ENCODE data around the gene ARHGEF39. TPM values are rescaled to one million over a fixed set of nuclear protein-coding genes. Genes with fewer than 3 reads are reported as not detected.
"Not testable (repeated sequence)": the region's sequence is repeated elsewhere in the genome, so short reads cannot be mapped to it uniquely, and the experiment has no call there.

The ARHGEF39 gene
- total RNA-seq, 2 experiments from 2014 or later, result 17.2 to 17.3 TPM

DNA sequence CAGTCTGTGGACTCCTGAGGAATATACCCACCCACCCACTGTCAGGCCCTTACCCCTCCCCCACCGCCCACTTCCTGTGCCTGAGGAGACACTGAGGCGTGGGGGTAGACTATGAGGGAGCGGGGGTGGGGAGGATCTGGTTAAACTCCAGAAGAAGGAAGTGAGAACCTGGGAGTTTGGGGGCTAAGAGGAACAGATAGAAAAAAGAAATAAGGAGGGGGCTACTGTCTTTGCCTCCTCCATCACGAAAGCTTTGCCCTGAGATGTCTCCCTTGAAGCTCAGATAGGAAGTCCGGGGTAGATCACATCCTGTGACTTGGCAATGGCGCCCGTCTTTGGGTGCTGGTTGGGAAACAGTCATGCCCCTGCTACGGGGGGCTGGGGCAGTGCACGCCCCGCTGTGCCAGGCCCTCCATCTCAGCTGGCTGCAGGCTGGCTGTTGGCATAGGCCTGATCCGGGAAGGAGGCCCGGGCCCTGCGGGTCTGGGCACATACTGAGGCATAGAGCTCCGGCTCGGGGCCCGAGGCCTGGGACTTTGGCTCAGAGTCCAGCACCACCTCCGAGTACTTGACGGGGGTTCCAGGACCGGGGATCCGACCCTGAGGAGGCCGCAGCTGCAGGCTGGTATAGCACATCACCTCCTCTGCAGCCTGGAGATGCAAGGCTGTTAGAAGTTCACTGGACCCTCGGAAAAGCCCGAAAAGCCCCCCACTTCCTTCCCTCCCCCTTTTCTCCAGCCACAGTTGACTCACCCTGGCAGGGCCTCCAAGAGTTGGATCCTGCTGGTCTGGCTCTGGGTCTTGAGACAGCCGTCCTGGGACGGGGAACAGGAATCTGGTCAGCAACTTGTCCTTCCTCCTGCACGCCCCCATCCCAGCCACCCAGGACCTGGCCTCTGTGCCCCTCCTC, 15.3 kb downstream of the ARHGEF39 start:
- H3K27me3 Mint-ChIP-seq (ENCODE audit: low read depth), result no peaks in the 10 kb centered on the region
- H3K9me3 Mint-ChIP-seq (ENCODE audit: insufficient read depth), result no peaks in the 10 kb centered on the region
- POLR2A ChIA-PET, result interaction anchor here (0.6 to 8.4 kb wide), 15 partner anchors 8 to 854 kb away, joined by 3 to 122 read pairs (median 6); partner anchors contain the start of genes ARHGEF39, CCDC107, CD72 and CREB3
- H3K4me3 Mint-ChIP-seq, result peak overlapping the region; percentile 97
- H3K27ac Mint-ChIP-seq, result peak overlapping the region; percentile 96
- CTCF ChIA-PET, result interaction anchor here (0.9 to 12.4 kb wide), 9 partner anchors 10 to 107 kb away, joined by 3 to 272 read pairs (median 15); partner anchors contain the start of genes ARHGEF39, CCDC107, CD72 and GBA2
- ATAC-seq (peak; percentile 8), DNase-seq (peak; percentile 72)
- H3K36me3 Mint-ChIP-seq (ENCODE audit: low read depth), result peaks cover 37% of the 10 kb centered on the region
- H3K4me1 Mint-ChIP-seq (ENCODE audit: low read depth), result peaks cover 55% of the 10 kb centered on the region

DNA sequence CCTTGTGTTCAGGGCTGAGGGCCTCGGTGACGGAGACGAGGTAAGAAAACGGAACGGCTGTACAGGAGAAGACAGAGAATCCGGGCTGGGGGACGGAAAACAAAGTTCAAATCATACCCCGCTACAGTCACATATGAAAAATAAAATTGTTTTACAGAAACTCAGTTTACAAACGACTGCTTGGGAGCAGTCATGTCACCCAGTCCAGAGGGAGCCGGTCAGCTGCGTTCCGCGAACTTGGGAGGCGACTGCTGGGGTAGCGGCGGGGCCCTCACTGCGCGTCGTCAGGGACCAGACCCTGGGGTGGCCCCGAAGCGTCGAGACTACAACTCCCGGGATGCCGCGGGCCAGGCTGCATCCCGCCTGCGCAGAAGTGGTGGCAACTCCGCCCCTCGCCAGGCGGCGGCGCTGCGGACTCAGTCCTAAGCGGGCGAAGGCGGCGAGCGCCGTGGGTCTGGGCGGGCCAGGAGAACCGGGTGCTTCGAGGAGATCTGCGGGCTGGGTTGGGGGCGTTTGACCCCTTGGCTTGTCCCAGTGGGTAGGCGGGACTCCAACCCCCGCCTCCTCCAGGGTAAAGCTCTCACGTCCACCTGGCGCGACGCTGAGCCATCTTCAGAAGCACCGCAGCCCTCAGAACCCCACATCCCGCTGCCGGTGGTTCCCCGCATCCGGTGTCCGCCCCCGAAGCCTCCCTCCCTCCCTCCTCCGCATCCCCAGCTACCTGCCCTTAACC, 18.3 kb downstream of the ARHGEF39 start:
- H3K27me3 Mint-ChIP-seq (ENCODE audit: low read depth), result no peaks in the 10 kb centered on the region
- peaks cover 67% of the 10 kb centered on the region for H3K4me1 Mint-ChIP-seq (ENCODE audit: low read depth)
- peak; percentile 97 for DNase-seq
- ATAC-seq, result peak; percentile 83
- H3K27ac Mint-ChIP-seq, result peak overlapping the region; percentile 96
- H3K9me3 Mint-ChIP-seq (ENCODE audit: insufficient read depth), result no peaks in the 10 kb centered on the region
- ChIA-PET POLR2A (interaction anchor here (0.6 to 8.4 kb wide), 15 partner anchors 8 to 630 kb away, joined by 3 to 122 read pairs (median 7); partner anchors contain the start of genes ARHGEF39, CCDC107, CD72 and CREB3), CTCF (interaction anchor here (0.7 to 12.4 kb wide), 29 partner anchors 8 to 294 kb away, joined by 3 to 272 read pairs (median 4); partner anchors contain the start of genes ARHGEF39, CCDC107, CD72 and CREB3)
- H3K4me3 Mint-ChIP-seq, result peak overlapping the region; percentile 97
- H3K36me3 Mint-ChIP-seq (ENCODE audit: low read depth), result peaks cover 56% of the 10 kb centered on the region

DNA sequence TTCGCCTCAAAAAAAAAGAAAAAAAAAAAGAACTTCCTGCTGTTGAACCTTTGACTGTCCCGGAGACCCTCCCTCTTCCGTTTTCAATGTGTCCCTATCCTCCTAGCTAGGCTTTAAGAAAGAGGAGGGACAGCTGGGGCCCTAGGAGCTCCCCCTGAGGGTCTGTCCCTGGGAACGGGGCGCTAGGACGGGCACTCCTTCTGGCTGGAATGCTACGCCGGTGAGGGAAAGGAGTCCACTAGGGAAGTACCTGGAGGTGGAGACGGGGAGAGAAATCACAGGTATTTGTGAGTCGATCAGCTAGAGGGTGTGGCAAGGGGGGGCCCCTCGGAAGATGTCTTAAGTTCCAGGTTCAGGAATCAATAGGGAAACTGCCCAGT, 18.9 kb downstream of the ARHGEF39 start:
- H3K27ac Mint-ChIP-seq, result peak overlapping the region; percentile 96
- POLR2A ChIA-PET, result interaction anchor here (1.0 to 8.4 kb wide), 9 partner anchors 12 to 85 kb away, joined by 4 to 122 read pairs (median 22); partner anchors contain the start of genes ARHGEF39, CCDC107, CD72 and CREB3
- DNase-seq (no peak), ATAC-seq (no peak)
- H3K36me3 Mint-ChIP-seq (ENCODE audit: low read depth), result peaks cover 62% of the 10 kb centered on the region
- CTCF ChIA-PET, result interaction anchor here (0.7 to 12.4 kb wide), 16 partner anchors 7 to 295 kb away, joined by 3 to 272 read pairs (median 13); partner anchors contain the start of genes ARHGEF39, CCDC107, CD72 and CREB3
- no peaks in the 10 kb centered on the region for H3K9me3 Mint-ChIP-seq (ENCODE audit: insufficient read depth)
- peaks cover 67% of the 10 kb centered on the region for H3K4me1 Mint-ChIP-seq (ENCODE audit: low read depth)
- H3K4me3 Mint-ChIP-seq, result peak overlapping the region; percentile 97
- no peaks in the 10 kb centered on the region for H3K27me3 Mint-ChIP-seq (ENCODE audit: low read depth)

DNA sequence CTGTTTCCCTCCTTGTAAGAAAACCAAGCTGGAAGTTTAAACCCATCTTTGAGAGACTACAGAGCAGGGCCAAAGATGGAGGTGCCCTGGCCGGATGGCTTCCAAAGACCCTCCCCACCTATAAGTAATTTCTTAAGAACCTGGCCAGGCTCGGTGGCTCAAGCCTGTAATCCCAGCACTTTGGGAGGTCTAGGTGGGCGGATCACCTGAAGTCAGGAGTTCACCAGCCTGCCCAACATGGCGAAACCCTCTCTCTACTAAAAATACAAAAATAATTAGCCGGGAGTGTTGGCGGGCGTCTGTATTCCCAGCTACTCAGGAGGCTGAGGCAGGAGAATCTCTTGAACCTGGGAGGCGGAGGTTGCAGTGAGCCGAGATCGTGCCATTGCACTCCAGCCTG, 19.3 kb downstream of the ARHGEF39 start:
- not testable (repeated sequence) for H3K9me3 Mint-ChIP-seq (ENCODE audit: insufficient read depth); DNase-seq; H3K27me3 Mint-ChIP-seq (ENCODE audit: low read depth); ATAC-seq
- CTCF ChIA-PET, result interaction anchor here (0.9 to 12.4 kb wide), 12 partner anchors 14 to 90 kb away, joined by 3 to 272 read pairs (median 30); partner anchors contain the start of genes ARHGEF39, CCDC107, CD72 and CREB3
- Mint-ChIP-seq H3K36me3 (ENCODE audit: low read depth) (peaks cover 66% of the 10 kb centered on the region), H3K4me3 (peak overlapping the region; percentile 97), H3K4me1 (ENCODE audit: low read depth) (peaks cover 67% of the 10 kb centered on the region), H3K27ac (peak overlapping the region; percentile 96)
- POLR2A ChIA-PET, result interaction anchor here (1.0 to 8.4 kb wide), 8 partner anchors 12 to 86 kb away, joined by 4 to 122 read pairs (median 14); partner anchors contain the start of genes CCDC107, CD72, CREB3 and RMRP

DNA sequence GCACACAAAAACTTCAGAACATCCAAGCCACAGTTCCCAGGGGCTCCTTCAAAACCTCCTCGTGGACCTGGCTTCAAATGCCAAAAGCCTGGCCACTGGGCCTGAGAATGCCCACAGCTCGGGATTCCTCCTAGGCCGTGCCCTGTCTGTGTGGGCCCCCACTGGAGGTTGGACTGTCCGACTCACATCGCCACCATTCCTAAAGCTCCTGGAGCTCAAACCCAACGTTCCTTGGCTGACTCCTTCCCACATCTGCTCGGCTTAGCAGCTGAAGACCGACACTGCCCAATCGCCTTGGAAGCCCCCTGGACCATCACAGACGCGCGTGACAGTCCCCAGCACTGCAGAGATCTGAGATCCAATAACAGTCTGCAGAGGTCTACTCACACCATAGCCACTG, 21.9 kb downstream of the ARHGEF39 start:
- no peak overlapping the region for H3K27ac Mint-ChIP-seq
- peaks cover 75% of the 10 kb centered on the region for H3K4me1 Mint-ChIP-seq (ENCODE audit: low read depth)
- H3K36me3 Mint-ChIP-seq (ENCODE audit: low read depth), result peaks cover 56% of the 10 kb centered on the region

DNA sequence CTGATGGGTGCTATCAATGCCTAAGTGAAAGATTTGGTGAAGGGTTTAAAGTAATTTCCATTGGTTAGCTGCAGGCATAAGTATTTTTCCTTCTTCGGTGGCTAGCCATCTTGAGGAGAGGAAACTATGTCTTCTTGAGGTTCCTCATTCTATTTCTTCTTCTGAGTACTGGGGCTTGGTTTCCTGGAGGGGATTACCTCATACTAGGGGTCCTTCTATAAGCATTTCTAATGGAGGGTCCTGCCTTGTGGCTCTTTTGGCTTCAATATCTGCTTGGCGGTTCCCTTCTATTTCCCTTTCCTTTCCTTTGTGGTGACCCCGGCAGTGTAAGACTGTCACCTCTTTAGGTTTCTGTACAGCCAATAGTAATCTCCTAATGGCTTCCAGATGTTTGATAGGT, 23.5 kb downstream of the ARHGEF39 start:
- H3K36me3 Mint-ChIP-seq (ENCODE audit: low read depth), result peaks cover 52% of the 10 kb centered on the region
- peaks cover 78% of the 10 kb centered on the region for H3K4me1 Mint-ChIP-seq (ENCODE audit: low read depth)
- POLR2A ChIA-PET; H3K4me3 Mint-ChIP-seq; DNase-seq; H3K9me3 Mint-ChIP-seq (ENCODE audit: insufficient read depth); ATAC-seq; H3K27me3 Mint-ChIP-seq (ENCODE audit: low read depth): not testable (repeated sequence)
- CTCF ChIA-PET, result interaction anchor here (2.6 to 4.1 kb wide), 3 partner anchors 16 to 38 kb away, joined by 9 to 37 read pairs (median 22); partner anchors contain the start of genes CCDC107 and RMRP
- H3K27ac Mint-ChIP-seq, result peak overlapping the region; percentile 63

More for the DNA sequence above, 21.9 kb downstream of the ARHGEF39 start:
- ChIA-PET CTCF (interaction anchor here (1.2 to 12.4 kb wide), 3 partner anchors 14 to 28 kb away, joined by 3 to 272 read pairs (median 3); partner anchors contain the start of genes CCDC107, CD72 and RMRP), POLR2A (no interaction called here)
- no peak overlapping the region for H3K4me3 Mint-ChIP-seq
- ATAC-seq (no peak), DNase-seq (no peak)
- no peaks in the 10 kb centered on the region for H3K27me3 Mint-ChIP-seq (ENCODE audit: low read depth)
- H3K9me3 Mint-ChIP-seq (ENCODE audit: insufficient read depth), result no peaks in the 10 kb centered on the region

DNA sequence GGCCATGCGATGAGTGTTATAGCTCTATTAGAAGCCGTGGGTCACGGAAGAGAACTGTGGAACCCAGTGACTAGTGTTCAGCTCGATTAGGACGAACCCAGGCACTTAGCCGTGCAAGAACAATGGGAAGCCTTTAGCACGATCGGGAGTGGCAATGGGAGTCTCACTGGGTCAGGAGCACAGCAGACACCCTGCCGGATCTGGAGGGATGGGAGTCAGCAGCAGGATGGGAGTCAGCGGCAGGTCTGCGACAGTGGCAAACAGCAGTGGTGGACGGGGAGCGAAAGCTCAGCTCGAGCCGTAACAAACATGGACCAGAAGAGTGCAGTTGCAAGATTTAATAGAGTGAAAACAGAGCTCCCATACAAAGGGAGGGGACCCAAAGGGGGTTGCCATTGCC, 24.6 kb downstream of the ARHGEF39 start:
- POLR2A ChIA-PET, result interaction anchor here (0.7 to 2.3 kb wide), 5 partner anchors 9 to 92 kb away, joined by 3 to 9 read pairs (median 7); partner anchors contain the start of genes CCDC107, CREB3, RMRP and SIT1
- not testable (repeated sequence) for H3K4me3 Mint-ChIP-seq; H3K9me3 Mint-ChIP-seq (ENCODE audit: insufficient read depth); ATAC-seq; DNase-seq; H3K27me3 Mint-ChIP-seq (ENCODE audit: low read depth)
- H3K27ac Mint-ChIP-seq, result peak overlapping the region; percentile 76
- CTCF ChIA-PET, result interaction anchor here (1.4 to 4.1 kb wide), 7 partner anchors 7 to 37 kb away, joined by 8 to 37 read pairs (median 15); partner anchors contain the start of genes CCDC107 and RMRP
- peaks cover 47% of the 10 kb centered on the region for H3K36me3 Mint-ChIP-seq (ENCODE audit: low read depth)
- H3K4me1 Mint-ChIP-seq (ENCODE audit: low read depth), result peaks cover 83% of the 10 kb centered on the region

DNA sequence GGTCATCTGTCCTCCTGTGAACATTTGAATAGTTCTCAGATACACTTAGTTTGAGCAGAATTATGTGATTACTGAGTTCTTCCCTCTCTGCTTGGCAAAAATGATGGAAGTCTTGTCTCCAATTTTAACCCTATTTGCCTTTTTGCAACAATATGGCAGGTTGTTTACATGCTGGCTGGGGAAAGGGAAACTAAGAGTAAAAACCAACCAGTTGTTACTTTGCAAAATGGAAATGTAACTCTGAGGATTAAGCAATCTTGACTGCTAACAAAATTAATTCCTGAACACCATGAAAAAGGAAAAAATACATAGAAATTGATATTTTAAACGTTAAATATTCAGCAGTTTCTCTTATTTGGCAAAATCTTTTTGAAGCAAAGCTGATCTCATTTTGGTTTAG, 25.4 kb downstream of the ARHGEF39 start:
- ChIA-PET POLR2A (interaction anchor here (0.7 to 2.3 kb wide), 10 partner anchors 8 to 93 kb away, joined by 3 to 11 read pairs (median 6); partner anchors contain the start of genes ARHGEF39, CCDC107, CREB3 and RMRP), CTCF (interaction anchor here (0.6 to 4.1 kb wide), 10 partner anchors 8 to 57 kb away, joined by 3 to 37 read pairs (median 10); partner anchors contain the start of genes ARHGEF39, CCDC107 and RMRP)
- peak overlapping the region; percentile 43 for H3K4me3 Mint-ChIP-seq
- H3K27ac Mint-ChIP-seq, result peak overlapping the region; percentile 91
- H3K27me3 Mint-ChIP-seq (ENCODE audit: low read depth), result no peaks in the 10 kb centered on the region
- no peaks in the 10 kb centered on the region for H3K9me3 Mint-ChIP-seq (ENCODE audit: insufficient read depth)
- H3K4me1 Mint-ChIP-seq (ENCODE audit: low read depth), result peaks cover 77% of the 10 kb centered on the region
- H3K36me3 Mint-ChIP-seq (ENCODE audit: low read depth), result peaks cover 46% of the 10 kb centered on the region
- ATAC-seq, result no peak
- DNase-seq, result no peak

DNA sequence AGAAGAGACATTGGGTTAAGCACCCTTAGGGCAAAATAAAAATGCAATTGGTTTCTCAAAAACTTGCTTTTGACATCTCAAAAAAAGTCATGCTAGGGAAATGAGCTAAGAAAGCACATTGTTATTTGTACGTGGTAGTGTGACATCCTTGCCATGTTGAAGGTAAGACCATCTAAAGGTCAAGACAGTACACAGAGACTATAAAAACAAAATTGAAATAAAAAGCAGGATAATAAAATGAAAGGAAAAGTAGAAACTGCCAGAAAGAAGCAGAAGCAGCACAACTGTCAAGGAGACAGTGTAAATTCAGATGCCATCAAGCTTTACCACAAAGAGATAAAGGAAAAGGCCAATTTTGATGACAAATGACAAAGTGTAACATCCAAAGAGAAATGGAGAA, 25.8 kb downstream of the ARHGEF39 start:
- ChIA-PET POLR2A (interaction anchor here (0.7 to 2.3 kb wide), 9 partner anchors 8 to 93 kb away, joined by 3 to 11 read pairs (median 7); partner anchors contain the start of genes ARHGEF39, CCDC107, CREB3 and RMRP), CTCF (interaction anchor here (0.6 to 4.1 kb wide), 10 partner anchors 9 to 57 kb away, joined by 3 to 37 read pairs (median 10); partner anchors contain the start of genes ARHGEF39, CCDC107 and RMRP)
- Mint-ChIP-seq H3K27ac (peak overlapping the region; percentile 91), H3K4me1 (ENCODE audit: low read depth) (peaks cover 73% of the 10 kb centered on the region), H3K4me3 (peak overlapping the region; percentile 43), H3K36me3 (ENCODE audit: low read depth) (peaks cover 42% of the 10 kb centered on the region)
- H3K27me3 Mint-ChIP-seq (ENCODE audit: low read depth); DNase-seq; H3K9me3 Mint-ChIP-seq (ENCODE audit: insufficient read depth): not testable (repeated sequence)
- ATAC-seq, result peak; percentile 64

DNA sequence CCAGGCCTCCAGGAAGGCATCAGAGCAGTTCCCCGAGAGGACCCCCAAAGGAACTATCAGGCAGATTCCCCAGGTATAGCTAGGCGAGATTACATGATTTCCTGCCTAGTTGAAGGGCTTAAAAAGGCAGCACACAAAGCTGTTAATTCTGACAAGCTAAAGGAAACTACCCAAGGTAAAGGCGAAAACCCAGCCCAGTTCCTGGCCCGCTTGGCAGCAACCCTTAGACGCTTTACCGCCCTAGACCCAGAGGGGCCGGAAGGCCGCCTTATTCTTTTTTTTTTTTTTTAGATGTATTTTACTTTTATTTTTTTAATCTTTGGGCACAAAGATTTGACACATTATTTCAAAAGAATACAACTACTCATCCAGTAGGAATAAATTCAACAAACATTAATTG, 26.2 kb downstream of the ARHGEF39 start:
- H3K9me3 Mint-ChIP-seq (ENCODE audit: insufficient read depth); H3K27me3 Mint-ChIP-seq (ENCODE audit: low read depth): not testable (repeated sequence)
- ATAC-seq, result peak; percentile 64
- ChIA-PET POLR2A (interaction anchor here (0.6 to 2.3 kb wide), 11 partner anchors 9 to 94 kb away, joined by 3 to 11 read pairs (median 6); partner anchors contain the start of genes ARHGEF39, CCDC107, CREB3 and RMRP), CTCF (interaction anchor here (0.9 to 4.1 kb wide), 10 partner anchors 9 to 58 kb away, joined by 4 to 37 read pairs (median 10); partner anchors contain the start of genes ARHGEF39, CCDC107 and RMRP)
- peak overlapping the region; percentile 91 for H3K27ac Mint-ChIP-seq
- peaks cover 72% of the 10 kb centered on the region for H3K4me1 Mint-ChIP-seq (ENCODE audit: low read depth)
- H3K4me3 Mint-ChIP-seq, result peak overlapping the region; percentile 34
- DNase-seq, result peak; percentile 64
- H3K36me3 Mint-ChIP-seq (ENCODE audit: low read depth), result peaks cover 41% of the 10 kb centered on the region
